ENCODE results near the gene NTRK2.

NTRK2 gene

DNA sequence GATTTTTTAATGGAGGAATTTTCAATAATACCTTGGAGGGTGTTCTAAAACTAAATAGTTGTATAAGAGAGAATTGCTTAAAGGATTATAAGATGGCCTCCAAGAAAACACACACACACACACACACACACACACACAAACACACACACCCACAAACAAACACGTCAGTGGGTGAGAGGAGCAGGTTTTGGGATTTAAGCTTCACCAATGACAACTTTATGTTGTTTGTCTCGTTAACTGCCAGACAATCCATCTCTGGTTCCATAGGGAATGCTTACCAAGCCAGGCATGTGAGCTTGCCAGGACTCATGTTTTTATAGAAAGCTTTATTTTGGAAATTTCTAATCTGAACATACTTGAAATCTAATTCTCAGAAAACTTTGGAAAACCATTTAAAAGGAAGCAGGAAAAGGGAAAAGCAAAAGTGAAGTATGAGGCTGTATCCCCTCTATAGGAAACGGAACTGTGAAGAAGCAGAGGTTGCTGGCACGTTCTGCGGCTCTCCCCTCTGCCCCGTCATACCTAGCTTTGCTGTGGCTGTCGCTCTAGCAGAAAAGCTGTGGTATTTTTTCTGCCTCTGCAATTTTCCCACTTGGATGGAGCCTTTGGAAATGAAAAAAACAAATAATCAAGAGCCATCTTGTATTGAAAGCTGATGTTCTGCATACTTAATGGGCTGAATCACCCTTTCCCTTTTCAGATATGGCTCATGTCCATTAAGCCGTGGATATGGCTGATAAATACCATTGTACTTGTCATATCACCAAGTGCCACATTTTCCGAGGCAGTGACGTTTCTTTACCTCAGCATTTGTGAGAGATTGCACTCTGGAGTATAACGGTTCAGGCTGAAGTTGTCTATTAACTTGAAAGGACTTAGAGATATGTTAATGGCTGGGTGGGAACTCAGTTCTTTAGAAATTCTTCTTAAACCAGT is 112.7 kb downstream of the NTRK2 start:
- TF ChIP-seq, protein P1, sequence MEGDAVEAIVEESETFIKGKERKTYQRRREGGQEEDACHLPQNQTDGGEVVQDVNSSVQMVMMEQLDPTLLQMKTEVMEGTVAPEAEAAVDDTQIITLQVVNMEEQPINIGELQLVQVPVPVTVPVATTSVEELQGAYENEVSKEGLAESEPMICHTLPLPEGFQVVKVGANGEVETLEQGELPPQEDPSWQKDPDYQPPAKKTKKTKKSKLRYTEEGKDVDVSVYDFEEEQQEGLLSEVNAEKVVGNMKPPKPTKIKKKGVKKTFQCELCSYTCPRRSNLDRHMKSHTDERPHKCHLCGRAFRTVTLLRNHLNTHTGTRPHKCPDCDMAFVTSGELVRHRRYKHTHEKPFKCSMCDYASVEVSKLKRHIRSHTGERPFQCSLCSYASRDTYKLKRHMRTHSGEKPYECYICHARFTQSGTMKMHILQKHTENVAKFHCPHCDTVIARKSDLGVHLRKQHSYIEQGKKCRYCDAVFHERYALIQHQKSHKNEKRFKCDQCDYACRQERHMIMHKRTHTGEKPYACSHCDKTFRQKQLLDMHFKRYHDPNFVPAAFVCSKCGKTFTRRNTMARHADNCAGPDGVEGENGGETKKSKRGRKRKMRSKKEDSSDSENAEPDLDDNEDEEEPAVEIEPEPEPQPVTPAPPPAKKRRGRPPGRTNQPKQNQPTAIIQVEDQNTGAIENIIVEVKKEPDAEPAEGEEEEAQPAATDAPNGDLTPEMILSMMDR (IDR thresholded peaks at IDR 0.05), result no peak

DNA sequence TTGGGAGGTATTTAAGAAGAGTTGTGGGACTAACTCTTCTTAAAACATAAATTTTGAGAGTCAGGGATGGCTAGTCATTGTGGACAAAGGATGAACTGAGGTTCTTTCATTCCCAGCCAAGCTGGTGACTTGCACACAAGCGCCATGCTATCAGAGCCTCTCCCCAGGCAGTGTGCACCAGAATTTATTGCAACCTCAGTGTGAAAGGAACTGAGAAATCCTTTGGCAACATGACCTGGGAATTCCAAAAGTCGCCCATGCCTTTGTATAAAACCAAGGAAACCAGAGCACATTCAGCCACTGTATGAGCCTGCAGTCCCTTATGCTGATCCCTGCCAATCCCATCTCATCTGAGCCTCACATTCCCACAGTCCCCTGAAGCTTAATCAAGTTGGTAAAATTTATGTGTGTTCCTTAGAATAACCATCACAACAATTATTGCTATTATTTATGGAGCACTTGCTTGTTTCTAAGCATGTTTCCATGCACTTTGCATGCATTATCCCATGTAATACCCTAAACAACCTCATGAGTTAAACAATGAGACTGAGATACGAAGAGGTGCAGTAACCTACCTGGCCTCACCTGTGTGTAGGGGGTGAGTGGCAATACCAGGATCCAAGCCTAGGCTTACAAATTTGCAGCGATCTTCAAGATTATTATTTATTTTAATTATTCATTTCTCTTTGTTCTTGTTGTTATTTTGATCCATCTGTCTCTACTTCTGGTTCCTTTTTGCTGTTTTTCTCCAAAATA is 116.4 kb downstream of the NTRK2 start:
- no peak overlapping the region for H3K9ac ChIP-seq
- no peaks in the 10 kb centered on the region for H3K36me3 ChIP-seq (ENCODE audit: control insufficient read depth, insufficient read depth, low read length)
- H2AFZ ChIP-seq, result no peak overlapping the region
- H3K79me2 ChIP-seq, result no peaks in the 10 kb centered on the region
- no peak overlapping the region for H3K27ac ChIP-seq
- H3K4me1 ChIP-seq, result no peaks in the 10 kb centered on the region
- no peak overlapping the region for H3K4me3 ChIP-seq (ENCODE audit: low read depth, low read length)
- H3K9me3 ChIP-seq (ENCODE audit: control insufficient read depth, low read length), result no peaks in the 10 kb centered on the region
- TF ChIP-seq, protein P1 (IDR thresholded peaks at IDR 0.05), result no peak
- H3K4me2 ChIP-seq (ENCODE audit: low read length), result no peak overlapping the region
- no peaks in the 10 kb centered on the region for H3K27me3 ChIP-seq (ENCODE audit: control insufficient read depth, insufficient read depth, low read length)

More for the DNA sequence above, 112.7 kb downstream of the NTRK2 start:
- no peaks in the 10 kb centered on the region for H3K79me2 ChIP-seq
- H3K4me2 ChIP-seq (ENCODE audit: low read length), result no peak overlapping the region
- no peaks in the 10 kb centered on the region for H3K27me3 ChIP-seq (ENCODE audit: control insufficient read depth, insufficient read depth, low read length)
- no peaks in the 10 kb centered on the region for H3K36me3 ChIP-seq (ENCODE audit: control insufficient read depth, insufficient read depth, low read length)
- no peaks in the 10 kb centered on the region for H3K9me3 ChIP-seq (ENCODE audit: control insufficient read depth, low read length)
- H3K4me3 ChIP-seq (ENCODE audit: low read depth, low read length), result no peak overlapping the region
- H3K4me1 ChIP-seq, result no peaks in the 10 kb centered on the region
- H2AFZ ChIP-seq, result no peak overlapping the region
- H3K27ac ChIP-seq, result no peak overlapping the region
- no peak overlapping the region for H3K9ac ChIP-seq

DNA sequence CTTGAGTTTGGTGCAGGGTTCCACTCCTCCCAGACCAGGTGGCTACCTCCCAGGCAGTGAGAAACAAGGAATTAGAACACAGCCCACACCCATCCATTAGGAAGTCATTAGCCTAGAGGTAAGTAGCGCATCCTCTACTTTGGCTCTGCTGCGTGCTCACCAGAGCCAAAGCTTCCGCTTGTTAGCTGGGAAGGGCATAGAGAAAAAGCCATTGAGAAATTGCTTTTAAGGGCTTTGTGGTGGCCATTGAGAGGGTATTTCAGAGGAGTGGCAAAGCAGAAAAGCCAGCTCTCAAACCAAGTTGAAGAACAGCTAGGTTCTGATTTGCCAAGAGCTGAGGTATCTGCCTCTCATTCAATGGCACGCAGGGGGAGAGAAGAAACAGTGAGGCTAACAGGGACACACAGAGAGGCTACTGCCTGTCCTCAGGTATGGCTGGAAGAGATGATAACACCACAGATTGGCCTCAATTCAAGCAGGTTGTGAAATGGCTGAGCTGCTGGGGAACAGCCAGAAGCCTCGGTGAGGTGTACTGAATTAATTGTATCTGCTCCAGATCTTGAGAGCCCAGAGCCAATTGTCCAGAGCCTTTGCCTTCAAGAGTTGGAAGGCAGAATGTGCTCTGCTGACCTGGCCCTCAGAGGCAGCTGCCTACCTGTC is 119.4 kb downstream of the NTRK2 start:
- Histone ChIP-seq H3K4me3 (ENCODE audit: low read depth, low read length) (no peak overlapping the region), H3K27me3 (ENCODE audit: control insufficient read depth, insufficient read depth, low read length) (no peaks in the 10 kb centered on the region), H3K27ac (no peak overlapping the region), H3K9ac (no peak overlapping the region), H2AFZ (no peak overlapping the region), H3K4me1 (no peaks in the 10 kb centered on the region), H3K36me3 (ENCODE audit: control insufficient read depth, insufficient read depth, low read length) (no peaks in the 10 kb centered on the region), H3K4me2 (ENCODE audit: low read length) (no peak overlapping the region), H3K79me2 (no peaks in the 10 kb centered on the region), H3K9me3 (ENCODE audit: control insufficient read depth, low read length) (no peaks in the 10 kb centered on the region)
- TF ChIP-seq, protein P1 (IDR thresholded peaks at IDR 0.05), result no peak

DNA sequence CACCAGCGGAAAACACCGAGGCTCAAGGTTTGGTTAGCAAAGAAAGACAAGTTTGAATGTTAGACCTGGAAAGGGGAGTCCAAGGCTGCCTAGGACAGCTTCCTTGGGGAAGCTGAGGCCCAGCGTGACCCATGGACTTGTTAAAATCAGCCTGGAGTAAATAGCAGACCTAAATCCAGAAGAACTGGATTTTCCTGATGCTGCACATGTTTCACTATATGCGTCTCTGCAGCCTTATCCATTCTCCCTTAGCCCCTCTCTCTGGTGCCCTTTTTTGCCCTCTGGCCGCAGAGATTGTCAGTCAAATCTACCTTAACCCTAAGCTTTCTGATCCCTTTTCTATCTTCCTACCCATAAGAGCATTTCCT is 119.9 kb downstream of the NTRK2 start:
- Histone ChIP-seq H3K79me2 (no peaks in the 10 kb centered on the region), H3K27me3 (ENCODE audit: control insufficient read depth, insufficient read depth, low read length) (no peaks in the 10 kb centered on the region), H3K4me3 (ENCODE audit: low read depth, low read length) (no peak overlapping the region), H3K9ac (no peak overlapping the region), H3K36me3 (ENCODE audit: control insufficient read depth, insufficient read depth, low read length) (no peaks in the 10 kb centered on the region), H3K9me3 (ENCODE audit: control insufficient read depth, low read length) (no peaks in the 10 kb centered on the region), H2AFZ (no peak overlapping the region), H3K27ac (no peak overlapping the region), H3K4me2 (ENCODE audit: low read length) (no peak overlapping the region), H3K4me1 (no peaks in the 10 kb centered on the region)
- TF ChIP-seq, protein P1 (IDR thresholded peaks at IDR 0.05), result no peak
